DOHH2 (cell line): ENCODE measurements around the gene MAGI1.

Experiments
- H3F3A ChIP-seq: fragments of 200-600 bp; sonication (generic), shearing (Covaris generic); 2 replicates; pipeline ENCODE4 v1.6.0; 2016; ENCODE audit warnings: antibody characterized with exemption, mild to moderate bottlenecking; ENCODE audit not compliant: control insufficient read depth, insufficient read depth
- H3K27ac ChIP-seq: fragments of 200-600 bp; sonication (generic); 2 replicates; pipeline ENCODE4 v1.5.1; 2014; ENCODE audit warnings: low read depth, mild to moderate bottlenecking, low read length, moderate library complexity
- H3K27me3 ChIP-seq: fragments of 200-600 bp; sonication (generic); 2 replicates; pipeline ENCODE4 v1.6.1; 2014; ENCODE audit warnings: mild to moderate bottlenecking, low read length, mixed read lengths; ENCODE audit not compliant: control insufficient read depth
- H3K36me3 ChIP-seq: fragments of 200-600 bp; sonication (generic); 2 replicates; pipeline ENCODE4 v1.6.1; 2014; ENCODE audit warnings: mild to moderate bottlenecking, low read length, moderate library complexity, mixed read lengths; ENCODE audit not compliant: control insufficient read depth
- H3K4me1 ChIP-seq: fragments of 200-600 bp; sonication (generic); 2 replicates; pipeline ENCODE4 v1.6.1; 2014; ENCODE audit warnings: mild to moderate bottlenecking, low read length, mixed read lengths; ENCODE audit not compliant: control insufficient read depth
- H3K4me2 ChIP-seq: fragments of 200-600 bp; sonication (generic); 2 replicates; pipeline ENCODE4 v1.6.0; 2014; ENCODE audit warnings: mild to moderate bottlenecking, low read length, moderate library complexity
- H3K4me3 ChIP-seq: fragments of 200-600 bp; sonication (generic); 2 replicates; pipeline ENCODE4 v1.5.1; 2014; ENCODE audit warnings: mild to moderate bottlenecking, low read length, mixed read lengths
- H3K79me2 ChIP-seq: fragments of 200-600 bp; sonication (generic); 2 replicates; pipeline ENCODE4 v1.6.1; 2014; ENCODE audit warnings: mild to moderate bottlenecking, low read length, mixed read lengths; ENCODE audit not compliant: control insufficient read depth
- H3K9me2 ChIP-seq: fragments of 200-600 bp; sonication (generic); replicated peaks from 2 replicates; pipeline ENCODE4 v1.6.1; 2014; ENCODE audit warnings: mild to moderate bottlenecking, low read length, mixed read lengths; ENCODE audit not compliant: control insufficient read depth
- H3K9me3 ChIP-seq: fragments of 200-600 bp; sonication (generic); 2 replicates; pipeline ENCODE4 v1.6.1; 2014; ENCODE audit warnings: antibody characterized with exemption, low read length, mixed read lengths; ENCODE audit not compliant: control insufficient read depth, insufficient read depth
- H4K20me1 ChIP-seq: fragments of 200-600 bp; sonication (generic); 2 replicates; pipeline ENCODE4 v1.6.0; 2014; ENCODE audit warnings: low read depth, mild to moderate bottlenecking, antibody characterized with exemption, low read length, moderate library complexity; ENCODE audit not compliant: control insufficient read depth, insufficient read depth
- EZH2phosphoT487 ChIP-seq: fragments of 200-600 bp; sonication (generic); IDR thresholded peaks from 2 replicates; pipeline ENCODE4 v1.6.1; 2017; ENCODE audit warnings: borderline replicate concordance, mild to moderate bottlenecking, antibody characterized with exemption, low read length, moderate library complexity, mixed read lengths
- TF ChIP-seq, protein P1 (sequence below): fragments of 200-600 bp; sonication (generic); IDR thresholded peaks from one replicate; pipeline ENCODE4 v1.5.1; 2014; ENCODE audit warnings: antibody characterized with exemption, mild to moderate bottlenecking, low read depth, low read length; ENCODE audit not compliant: poor library complexity, severe bottlenecking

The MAGI1 gene

DNA sequence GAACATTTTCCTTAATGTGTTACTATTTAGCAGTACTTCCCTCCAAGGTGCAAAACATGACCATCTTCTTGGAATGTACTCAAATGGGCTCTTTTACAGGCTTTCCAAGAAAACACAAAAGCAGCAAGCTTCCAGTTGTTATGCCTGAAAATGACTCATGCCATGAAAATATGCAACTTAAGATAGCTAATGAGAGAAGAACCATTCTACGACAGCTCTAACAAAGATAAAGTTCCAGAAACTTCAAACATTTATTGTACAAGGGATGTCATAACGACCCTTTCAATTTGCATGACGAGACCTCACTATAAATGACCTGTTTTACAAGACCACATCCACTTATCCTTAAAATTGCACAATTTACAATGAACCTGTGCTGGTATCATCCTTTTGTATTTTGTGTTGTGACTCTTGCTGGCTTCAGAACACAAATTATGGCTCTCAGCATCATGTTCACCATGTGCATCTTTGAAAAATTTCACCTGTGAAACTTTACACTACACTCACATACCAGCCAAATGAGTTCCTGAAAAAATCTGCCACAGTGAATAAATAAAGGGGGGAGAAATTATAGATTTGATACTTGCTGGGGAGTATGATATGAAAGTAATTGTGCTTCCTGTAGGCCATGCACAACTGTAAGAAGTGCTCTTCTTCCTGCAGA, 433.7 kb downstream of the MAGI1 start:
- Histone ChIP-seq H3K4me1 (no peaks in the 10 kb centered on the region), H3K27me3 (no peaks in the 10 kb centered on the region), H3K9me3 (no peaks in the 10 kb centered on the region), H3K9me2 (no peaks in the 10 kb centered on the region), H3F3A (no peaks in the 10 kb centered on the region), H3K79me2 (no peaks in the 10 kb centered on the region), H3K4me3 (no peak overlapping the region), H3K27ac (no peak overlapping the region), H3K36me3 (no peaks in the 10 kb centered on the region), H4K20me1 (no peaks in the 10 kb centered on the region), H3K4me2 (no peak overlapping the region)
- no peak for TF ChIP-seq EZH2phosphoT487
- TF ChIP-seq, protein P1, sequence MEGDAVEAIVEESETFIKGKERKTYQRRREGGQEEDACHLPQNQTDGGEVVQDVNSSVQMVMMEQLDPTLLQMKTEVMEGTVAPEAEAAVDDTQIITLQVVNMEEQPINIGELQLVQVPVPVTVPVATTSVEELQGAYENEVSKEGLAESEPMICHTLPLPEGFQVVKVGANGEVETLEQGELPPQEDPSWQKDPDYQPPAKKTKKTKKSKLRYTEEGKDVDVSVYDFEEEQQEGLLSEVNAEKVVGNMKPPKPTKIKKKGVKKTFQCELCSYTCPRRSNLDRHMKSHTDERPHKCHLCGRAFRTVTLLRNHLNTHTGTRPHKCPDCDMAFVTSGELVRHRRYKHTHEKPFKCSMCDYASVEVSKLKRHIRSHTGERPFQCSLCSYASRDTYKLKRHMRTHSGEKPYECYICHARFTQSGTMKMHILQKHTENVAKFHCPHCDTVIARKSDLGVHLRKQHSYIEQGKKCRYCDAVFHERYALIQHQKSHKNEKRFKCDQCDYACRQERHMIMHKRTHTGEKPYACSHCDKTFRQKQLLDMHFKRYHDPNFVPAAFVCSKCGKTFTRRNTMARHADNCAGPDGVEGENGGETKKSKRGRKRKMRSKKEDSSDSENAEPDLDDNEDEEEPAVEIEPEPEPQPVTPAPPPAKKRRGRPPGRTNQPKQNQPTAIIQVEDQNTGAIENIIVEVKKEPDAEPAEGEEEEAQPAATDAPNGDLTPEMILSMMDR = no peak

DNA sequence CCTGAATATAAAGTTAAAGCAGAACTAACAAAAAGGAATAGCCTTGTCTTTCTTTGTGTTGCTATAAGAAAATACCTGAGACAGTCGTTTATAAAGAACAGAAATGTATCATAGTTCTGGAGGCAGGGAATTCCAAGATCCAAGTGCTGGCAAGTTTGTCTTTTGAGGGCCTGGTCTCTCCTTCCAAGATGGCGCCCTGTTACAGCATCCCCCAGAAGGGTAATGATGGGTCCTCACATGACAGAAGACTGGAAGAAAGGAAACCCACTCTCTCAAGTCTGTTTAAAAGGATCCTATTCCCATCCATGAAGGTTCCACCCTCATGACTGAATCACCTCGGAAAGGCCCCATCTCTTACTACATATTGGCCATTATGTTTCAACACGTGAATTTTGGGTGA, 435.1 kb downstream of the MAGI1 start:
- Histone ChIP-seq H3K9me2 (no peaks in the 10 kb centered on the region), H3K9me3 (no peaks in the 10 kb centered on the region), H3K4me3 (no peak overlapping the region), H3F3A (no peaks in the 10 kb centered on the region), H3K79me2 (no peaks in the 10 kb centered on the region), H3K4me1 (no peaks in the 10 kb centered on the region), H4K20me1 (no peaks in the 10 kb centered on the region), H3K4me2 (no peak overlapping the region), H3K36me3 (no peaks in the 10 kb centered on the region), H3K27me3 (no peaks in the 10 kb centered on the region), H3K27ac (no peak overlapping the region)
- no peak for TF ChIP-seq EZH2phosphoT487
- TF ChIP-seq, protein P1 = no peak

DNA sequence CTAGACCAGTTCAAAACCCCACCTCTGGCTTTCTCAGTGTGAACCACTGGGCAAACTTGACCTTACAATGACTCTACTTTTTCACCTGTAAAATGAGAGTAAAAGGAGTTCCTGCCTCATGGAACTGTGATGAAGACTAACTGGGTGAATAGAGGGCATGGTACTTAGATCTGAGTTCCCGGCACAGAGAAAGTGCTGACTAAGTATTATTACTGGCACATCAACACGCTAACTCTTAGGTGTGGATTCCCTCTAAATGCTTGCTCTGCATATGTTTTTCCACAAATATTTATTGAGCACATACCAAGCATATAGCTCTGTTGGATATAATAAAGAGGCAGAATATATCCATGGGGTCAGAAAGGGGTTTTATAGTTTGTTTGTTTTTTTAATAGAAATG, 437.8 kb downstream of the MAGI1 start:
- H3F3A ChIP-seq = no peaks in the 10 kb centered on the region

More for the DNA sequence above, 437.8 kb downstream of the MAGI1 start:
- Histone ChIP-seq H3K79me2 (no peaks in the 10 kb centered on the region), H3K9me2 (no peaks in the 10 kb centered on the region), H3K4me1 (no peaks in the 10 kb centered on the region), H3K36me3 (no peaks in the 10 kb centered on the region), H3K4me3 (no peak overlapping the region), H3K4me2 (no peak overlapping the region), H3K27me3 (no peaks in the 10 kb centered on the region), H3K27ac (no peak overlapping the region), H4K20me1 (no peaks in the 10 kb centered on the region), H3K9me3 (no peaks in the 10 kb centered on the region; the same call in 1 of the 2 replicates)
- TF ChIP-seq, protein P1 = no peak
- no peak for TF ChIP-seq EZH2phosphoT487
